GM19463 (cell line): ENCODE results near the gene SLC37A4.
"Not testable (repeated sequence)": the region's sequence is repeated elsewhere in the genome, so short reads cannot be mapped to it uniquely, and the experiment has no call there.

ENCODE experiments used
- ATAC-seq: cut with Tn5 transposase; IDR thresholded peaks from one replicate; pipeline ENCODE4 v1.9.1; 2021; ENCODE audit warnings: mild to moderate bottlenecking, moderate library complexity; ENCODE audit not compliant: unreplicated experiment

SLC37A4 gene

DNA sequence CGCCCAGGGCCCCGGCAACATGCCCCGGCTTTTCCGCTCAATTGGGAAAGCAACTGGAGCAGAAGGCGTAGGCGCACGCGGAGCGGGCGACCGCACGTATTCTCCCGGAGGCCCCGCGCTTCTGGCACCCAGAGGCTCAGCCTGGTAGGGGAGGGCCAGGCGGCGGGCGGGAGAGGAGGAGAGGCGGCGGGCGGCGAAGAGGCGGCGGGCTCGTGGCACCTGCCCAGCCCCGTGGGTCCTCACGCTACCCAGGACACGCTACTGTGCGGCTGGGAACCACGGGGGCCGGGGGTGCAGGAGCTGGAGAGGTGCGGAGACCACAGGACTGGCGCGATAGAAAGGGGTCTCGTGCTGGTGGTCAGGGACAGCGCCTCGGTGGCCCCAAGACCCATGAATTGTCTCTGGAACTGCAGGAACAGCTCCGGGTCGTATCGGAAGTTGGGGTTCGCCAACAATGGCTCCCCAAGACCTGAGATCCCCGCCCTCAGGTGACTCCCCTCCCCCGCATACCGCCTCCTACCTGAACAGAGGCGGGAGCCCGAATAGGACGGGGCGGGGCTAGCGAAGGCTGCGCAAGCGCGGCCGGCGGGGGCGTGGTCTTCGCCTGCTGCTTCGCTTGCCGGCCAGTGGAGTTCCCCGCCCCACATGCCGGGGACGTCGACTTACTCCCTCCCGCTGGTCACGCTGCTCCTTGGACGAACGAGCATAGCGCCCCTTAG is at the start of gene SLC37A4:
Gene SLC37A4, minus strand, starts transcription at position 549 of the 719 bp plus-strand sequence.
- peak; percentile 89 for ATAC-seq

DNA sequence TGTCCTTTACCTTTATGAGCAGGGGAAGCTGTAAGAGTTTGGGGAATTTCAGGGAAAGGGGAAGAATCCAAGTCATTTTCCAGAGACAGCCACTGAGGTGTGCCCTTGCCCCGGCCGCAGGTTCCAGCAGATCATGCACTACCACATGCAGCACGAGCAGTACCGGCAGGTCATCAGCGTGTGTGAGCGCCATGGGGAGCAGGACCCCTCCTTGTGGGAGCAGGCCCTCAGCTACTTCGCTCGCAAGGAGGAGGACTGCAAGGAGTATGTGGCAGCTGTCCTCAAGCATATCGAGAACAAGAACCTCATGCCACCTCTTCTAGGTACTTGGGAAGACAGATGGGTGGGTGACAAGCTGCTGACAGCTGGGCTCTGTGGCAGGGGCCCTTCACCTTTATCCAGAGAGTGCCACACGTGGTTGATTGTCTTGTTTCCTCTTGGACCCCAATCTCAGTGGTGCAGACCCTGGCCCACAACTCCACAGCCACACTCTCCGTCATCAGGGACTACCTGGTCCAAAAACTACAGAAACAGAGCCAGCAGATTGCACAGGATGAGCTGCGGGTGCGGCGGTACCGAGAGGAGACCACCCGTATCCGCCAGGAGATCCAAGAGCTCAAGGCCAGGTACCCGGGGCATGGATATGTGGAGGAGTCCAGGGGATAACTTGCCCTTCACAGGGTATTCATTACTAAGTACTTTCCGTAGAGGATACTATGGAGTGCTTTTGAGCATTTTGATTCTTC is 48.2 kb upstream of the SLC37A4 start:
- no peak for ATAC-seq

DNA sequence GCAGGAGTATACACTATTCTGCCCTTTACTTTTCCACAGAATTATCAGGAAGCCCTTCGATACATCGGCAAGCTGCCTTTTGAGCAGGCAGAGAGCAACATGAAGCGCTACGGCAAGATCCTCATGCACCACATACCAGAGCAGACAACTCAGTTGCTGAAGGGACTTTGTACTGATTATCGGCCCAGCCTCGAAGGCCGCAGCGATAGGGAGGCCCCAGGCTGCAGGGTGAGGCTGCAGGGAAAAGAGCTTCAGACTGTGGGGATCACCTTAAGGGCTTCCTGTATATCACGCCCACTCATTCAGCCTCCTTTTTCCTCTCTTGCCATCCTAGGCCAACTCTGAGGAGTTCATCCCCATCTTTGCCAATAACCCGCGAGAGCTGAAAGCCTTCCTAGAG is 47.2 kb upstream of the SLC37A4 start:
- no peak for ATAC-seq

DNA sequence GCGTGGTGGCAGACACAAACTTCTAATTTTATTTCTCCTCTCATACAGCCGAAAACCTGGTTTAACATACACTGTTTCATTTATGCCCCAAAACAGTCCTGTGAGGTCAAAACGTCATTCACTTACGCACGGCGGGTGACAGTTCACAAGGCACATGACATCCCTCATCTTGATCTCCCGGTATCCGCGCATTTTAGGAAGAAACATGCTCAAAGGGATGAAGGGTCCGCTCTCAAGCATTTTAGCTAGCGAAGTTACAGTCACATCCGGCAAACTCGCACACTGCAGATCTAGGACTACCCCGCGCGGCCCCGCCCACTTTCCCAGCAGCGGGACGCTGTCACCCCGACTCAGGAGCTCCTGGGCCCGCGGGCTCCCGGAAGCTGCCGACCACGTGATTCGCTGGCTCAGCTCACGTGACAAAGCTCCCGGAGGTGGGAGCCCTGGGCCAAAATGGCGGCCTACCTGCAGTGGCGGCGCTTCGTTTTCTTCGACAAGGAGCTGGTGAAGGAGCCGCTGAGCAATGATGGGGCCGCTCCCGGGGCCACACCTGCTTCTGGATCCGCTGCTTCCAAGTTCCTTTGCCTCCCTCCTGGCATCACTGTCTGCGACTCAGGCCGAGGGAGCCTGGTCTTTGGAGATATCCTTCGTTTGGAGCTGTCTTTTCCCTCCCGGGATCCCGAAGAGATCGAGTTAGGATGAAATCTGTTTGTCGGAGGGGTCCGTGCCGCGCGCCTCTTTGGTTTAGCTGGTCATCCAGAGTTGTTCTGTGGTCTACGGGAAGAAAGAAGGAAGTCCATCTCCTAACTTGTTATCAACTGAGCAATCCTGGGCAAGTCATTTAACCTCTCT is 36.9 kb upstream of the SLC37A4 start, which contains the start of gene VPS11:
Gene VPS11, plus strand, starts transcription at position 448 of the 852 bp plus-strand sequence. Its CDS starts 6 bp downstream, at position 454.
- ATAC-seq, result peak; percentile 97

DNA sequence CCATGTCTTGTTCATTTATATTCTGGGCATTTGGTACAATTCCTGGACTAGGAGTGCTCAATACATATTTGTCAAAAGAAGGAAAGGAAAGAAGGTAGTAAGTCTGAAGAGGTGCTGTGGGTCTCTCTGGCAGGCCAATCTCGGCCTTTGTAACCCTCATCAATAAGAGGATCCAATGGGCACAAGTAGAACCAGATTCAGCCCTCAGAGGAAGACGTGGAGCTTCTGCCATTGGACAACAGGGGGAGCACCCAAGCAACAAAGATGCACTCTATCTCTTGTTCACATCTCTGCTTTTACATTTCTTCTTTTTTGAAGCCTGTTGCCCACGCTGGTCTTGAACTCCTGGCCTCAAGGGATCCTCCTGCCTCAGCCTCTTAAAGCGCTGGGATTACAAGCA is 34.7 kb upstream of the SLC37A4 start:
- ATAC-seq, result no peak

DNA sequence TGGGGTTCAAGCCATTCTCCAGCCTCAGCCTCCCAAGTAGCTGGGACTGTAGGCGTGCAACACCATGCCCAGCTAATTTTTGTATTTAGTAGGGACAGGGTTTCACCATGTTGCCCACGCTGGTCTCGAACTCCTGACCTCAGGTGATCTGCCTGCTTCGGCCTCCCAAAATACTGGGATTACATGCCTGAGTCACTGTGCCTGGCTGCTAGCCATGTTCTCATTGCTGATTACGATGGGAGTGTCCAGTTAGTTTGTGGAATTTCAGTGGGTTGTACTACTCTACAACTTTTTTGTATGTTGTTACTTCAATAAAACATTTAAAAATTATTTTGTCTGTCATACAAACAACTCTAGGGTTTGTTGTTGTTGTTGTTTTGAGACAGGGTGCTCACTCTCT is 32.1 kb upstream of the SLC37A4 start:
- ATAC-seq, result no peak

DNA sequence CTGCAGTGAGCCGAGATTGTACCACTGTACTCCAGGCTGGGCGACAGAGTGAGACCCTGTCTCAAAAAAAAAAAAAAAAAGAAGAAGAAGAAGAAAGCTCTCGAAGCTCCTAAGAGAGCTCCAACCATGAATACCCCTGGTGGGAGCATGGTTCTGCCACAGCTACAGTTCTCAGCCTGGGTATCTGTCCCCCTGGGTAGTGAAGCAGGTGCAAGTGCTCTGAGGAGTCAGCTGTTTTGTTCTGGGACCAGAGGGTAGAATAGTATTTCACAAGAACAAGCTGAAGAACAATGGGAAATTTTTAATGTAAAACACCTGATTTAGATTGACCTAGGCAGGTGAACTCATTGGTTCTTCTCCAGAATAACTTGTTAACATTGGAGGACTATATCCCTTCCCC is 30.6 kb upstream of the SLC37A4 start:
- no peak for ATAC-seq

DNA sequence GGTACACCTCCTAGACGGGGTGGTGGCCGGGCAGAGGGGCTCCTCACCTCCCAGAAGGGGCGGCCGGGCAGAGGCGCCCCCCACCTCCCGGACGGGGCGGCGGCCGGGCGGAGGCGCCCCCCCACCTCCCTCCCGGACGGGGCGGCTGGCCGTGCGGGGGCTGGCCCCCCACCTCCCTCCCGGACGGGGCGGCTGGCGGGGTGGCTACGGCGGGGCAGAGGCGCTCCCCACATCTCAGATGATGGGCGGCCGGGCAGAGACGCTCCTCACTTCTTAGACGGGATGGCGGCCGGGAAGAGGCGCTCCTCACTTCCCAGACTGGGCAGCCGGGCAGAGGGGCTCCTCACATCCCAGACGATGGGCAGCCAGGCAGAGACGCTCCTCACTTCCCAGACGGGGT is 28.5 kb upstream of the SLC37A4 start:
- ATAC-seq, result not testable (repeated sequence)

DNA sequence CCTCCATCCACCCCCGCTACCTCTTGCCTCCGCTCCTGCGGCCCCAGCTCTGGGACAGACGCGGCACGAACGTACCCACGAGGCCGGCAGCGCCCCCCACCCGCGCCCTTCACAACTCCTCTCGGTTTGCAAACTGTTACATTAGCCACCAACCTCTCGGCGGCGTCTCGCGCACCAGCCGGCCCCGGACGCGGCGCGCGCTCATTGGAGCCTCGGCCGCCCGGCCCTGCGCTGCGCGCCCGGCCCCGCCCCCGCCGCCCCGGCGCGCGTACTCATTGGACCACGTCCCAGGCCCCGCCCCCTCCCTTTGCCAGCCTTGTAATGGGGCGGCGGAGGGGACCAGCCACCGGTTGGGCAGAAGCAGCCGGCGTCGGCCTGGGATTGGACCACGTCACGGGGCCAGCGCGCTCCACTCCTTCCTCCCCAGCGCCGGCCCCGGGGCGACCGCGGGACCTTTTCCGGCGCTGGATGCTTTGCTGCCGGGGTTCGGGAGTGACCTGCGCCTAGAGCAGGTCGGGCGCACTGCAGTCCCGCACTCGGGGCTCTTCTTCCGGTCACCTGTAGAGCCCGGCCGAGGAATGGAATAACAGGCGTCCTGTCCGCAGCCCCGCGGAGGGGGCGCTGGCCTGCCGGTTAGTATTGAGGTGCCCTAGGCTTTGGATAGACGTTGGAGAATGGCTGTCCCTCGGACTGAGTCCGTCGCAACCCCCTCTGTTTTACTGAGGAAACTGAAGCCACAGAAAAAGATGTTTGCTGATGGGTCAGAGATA is 26.5 kb upstream of the SLC37A4 start, which contains the start of gene HYOU1:
Gene HYOU1, minus strand, starts transcription at position 206 of the 770 bp plus-strand sequence. CDS start 1,045 bp downstream, outside the sequence.
- ATAC-seq, result peak; percentile 94

DNA sequence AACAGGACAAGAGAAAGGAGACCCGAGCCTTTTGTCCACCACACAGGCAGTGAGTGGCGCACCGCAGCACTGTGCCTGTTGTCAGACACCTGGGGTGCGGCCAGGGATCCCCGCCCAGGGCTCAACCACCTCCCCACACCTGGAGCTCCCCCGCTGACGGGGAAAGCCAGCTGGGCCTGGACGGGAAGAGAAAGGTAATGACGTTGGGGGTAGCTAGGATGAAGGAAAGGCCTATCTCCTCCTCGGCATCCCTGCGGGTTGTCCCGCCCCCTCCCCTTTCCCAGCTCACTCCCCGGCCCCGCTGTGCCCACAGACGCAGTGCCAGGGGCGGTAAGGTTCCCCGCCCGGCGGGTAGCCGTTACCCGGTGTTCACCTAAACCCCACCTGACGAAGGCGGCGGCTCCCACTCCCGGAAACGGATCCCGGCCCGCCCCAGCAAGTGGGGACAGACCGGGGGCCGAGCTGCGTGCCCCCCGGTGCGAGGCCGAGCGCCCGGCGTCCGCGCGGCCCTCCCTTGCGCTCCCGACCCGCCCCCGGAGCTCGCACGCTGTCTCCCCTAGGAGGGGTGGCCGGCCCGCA is 25.8 kb upstream of the SLC37A4 start:
- ATAC-seq, result no peak

DNA sequence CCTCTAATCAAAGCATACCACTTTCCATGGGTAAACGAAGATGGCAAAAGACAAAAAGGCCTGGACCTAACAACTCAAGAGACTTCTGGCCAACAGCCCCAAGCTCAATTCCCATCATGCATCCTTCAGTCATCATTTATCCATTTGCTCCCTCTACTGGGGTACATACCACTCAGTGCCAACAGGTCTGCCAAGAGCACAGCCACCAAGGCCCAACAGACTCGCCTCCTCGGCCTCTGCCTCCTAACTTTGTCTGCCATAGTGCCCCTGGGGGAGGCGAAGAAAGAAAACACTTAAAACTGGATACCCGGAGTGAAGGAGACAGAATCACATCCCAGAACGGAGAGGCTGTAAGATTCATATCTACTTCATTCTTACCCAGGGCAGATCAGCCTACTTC is 25.2 kb upstream of the SLC37A4 start:
- no peak for ATAC-seq

DNA sequence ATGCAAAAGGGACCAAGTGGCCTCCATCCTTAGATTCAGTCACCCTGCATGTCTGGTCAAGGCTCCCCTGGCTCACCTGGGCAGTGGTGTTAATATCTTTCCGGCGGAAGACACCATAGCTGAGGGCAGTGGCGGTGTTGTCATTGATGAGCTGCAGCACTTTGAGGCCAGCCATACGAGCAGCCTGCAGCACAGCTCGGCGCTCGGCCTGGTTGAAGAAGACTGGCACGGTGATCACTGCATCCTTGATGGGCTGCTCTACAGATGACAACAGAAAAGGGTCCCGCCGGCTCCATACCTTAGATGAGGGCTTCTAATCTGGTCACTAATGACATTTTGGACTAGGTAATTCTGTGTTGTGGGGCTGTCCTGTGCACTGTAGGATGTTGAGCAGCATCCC is 23.7 kb upstream of the SLC37A4 start:
- no peak for ATAC-seq

DNA sequence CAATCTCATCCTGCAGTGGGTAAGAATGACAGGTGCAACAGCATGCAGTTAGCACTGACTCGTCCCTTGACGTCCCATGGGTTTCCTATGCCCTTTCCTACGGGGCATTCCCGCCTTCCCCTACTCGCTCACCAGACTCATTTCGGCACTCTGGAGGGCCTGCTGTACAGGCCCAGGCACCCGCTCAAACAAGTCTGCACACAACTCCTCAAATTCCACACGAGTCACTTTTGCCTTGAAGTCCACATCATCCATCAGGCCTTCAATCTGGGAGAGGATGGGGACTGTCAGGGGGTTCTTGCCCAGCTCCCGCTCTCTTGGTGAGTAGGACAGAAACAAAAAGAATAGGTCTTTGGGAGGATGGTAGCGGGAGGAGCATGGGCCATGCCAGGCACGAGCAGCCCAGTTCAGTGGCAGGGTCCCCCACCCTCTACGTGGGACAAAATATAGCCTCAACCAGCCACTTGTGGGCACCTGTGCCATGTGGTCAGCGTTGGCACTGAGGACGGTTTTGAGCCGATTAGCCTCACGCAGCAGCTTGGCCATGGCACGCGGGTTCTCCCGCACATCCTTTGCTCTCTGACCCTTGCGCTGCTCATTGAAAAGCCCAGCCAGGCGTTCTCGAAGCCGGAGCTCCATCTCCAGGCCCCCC is 21.6 kb upstream of the SLC37A4 start:
- ATAC-seq, result no peak

DNA sequence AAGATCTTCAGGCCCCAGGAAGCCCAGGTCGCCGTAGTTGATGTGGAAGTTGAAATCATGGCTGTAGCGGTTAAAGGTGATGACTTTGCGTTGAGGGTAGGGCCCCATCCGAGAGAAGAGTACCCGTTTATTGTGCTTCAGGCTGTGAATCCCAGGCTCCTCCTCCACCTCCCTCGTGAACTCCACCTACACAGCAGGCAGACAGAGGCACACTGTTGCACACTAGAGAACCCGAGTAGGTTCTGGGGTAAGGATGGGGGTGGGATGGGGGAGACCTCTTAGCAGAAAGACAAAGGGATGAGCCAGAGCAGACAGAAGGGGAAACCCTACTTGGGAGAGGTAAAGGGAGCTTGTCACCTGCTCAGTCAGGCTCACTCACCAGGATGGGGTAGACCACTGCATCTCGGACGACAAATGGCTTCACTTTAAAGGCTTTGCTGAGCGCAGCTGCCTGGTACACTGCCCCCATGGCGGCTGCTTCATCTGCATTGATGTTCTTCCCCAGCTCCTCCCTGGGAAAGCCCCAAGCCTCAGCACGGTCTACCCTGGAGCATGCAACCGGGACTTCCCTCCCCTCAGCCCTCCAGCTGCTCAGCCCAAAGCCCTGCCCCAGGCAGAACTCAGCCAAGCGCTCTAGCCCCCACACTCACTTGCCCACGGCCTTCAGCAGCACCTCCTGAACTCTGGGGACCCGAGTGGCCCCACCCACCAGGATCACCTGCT is 20.9 kb upstream of the SLC37A4 start:
- ATAC-seq, result peak; percentile 77

DNA sequence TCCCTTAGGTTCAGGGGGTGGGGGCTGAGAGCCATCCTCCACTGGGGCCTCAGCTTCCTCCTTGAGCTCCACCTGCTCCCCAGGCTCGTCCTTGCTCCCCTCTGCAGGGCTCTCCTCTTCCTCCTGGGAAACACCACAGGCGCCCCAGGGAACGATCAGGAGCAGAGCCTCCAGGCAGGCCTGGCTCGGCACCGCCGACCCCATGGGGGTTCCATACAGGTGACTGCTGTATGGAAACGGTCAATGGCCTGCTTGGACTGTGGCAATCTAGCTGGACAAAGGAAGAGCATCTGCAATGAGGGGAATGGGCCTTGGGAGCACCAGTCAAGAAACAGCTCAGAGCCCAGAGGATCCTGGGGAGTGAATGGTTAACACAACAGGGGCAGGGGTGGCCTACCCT is 18.4 kb upstream of the SLC37A4 start:
- no peak for ATAC-seq

DNA sequence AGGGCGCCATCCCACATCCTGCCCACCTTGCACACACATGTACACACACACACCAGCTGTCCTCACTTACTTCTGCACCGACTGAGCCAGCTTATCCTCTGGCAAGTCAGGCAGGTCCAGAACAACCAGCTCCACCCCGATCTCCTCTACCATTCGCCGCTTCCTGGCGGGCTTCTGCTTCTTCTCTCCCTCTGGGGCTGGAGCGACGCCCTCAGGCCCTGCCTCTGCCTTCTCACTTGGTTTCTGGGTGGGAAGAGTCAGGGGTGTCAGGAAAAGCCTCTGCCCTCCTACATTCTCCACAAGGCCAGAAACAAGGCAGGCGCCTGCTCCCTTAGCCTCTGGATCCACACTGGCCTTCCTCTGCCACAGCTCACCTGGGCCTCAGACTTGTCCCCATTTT is 18.0 kb upstream of the SLC37A4 start:
- no peak for ATAC-seq

DNA sequence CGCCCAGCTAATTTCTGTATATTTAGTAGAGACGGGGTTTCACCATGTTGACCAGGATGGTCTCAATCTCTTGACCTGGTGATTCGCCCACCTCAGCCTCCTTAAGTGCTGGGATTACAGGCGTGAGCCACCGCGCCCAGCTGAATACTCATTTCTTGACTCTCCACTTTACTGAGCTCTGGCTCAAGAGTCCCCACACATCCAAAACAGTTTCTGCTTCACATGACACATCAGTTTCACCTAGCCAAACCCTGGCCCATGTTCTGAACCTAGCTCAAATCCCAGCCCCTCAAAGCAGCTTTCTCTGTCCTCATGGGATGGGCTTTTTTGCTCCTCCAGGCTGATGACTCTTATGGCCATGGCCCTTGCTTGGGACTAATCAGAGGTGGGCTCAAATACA is 16.5 kb upstream of the SLC37A4 start:
- no peak for ATAC-seq

DNA sequence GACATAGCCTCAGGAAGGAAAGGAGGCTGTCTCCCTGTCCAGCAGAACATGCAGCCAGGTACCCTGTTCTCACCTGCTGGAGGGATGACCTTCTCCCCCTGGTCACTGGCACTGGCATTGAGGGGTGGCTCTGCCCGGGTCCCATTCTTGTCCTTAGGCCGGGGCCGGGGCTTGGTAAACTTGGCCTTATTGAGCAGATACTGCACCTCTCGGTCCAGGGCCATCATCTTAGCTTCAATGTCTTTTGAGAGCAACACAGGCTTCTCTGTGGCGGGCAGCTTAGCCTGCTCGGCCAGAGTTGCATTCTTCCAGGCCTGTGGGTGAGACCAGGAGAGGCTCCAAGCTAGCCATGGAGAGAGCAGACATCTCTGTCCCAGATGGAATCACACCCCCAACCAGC is 15.8 kb upstream of the SLC37A4 start:
- ATAC-seq, result no peak

DNA sequence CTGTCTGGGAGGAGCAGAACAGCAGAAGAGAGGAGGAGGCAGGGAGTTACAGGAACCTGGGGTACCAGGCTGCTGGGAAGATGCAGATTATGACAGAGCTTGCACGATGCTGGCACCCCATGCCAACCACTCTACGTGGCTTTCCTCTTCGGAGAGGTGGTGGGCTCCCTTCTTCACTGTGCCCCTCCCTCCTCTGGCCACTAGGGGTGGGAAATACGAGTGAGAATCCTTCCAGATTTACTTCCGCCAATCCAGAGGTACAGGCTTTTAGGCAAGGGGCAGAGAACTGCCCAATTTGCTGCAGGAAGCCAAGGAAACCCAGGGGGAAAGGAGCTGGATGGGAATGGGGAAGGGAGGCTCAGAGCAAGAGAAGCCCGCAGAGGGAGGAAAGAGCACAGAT is 14.0 kb upstream of the SLC37A4 start:
- ATAC-seq, result no peak
